NK-92 (cell line): ENCODE measurements around the gene POMT2.
"Not testable (repeated sequence)": the region's sequence is repeated elsewhere in the genome, so short reads cannot be mapped to it uniquely, and the experiment has no call there.

Experiments
- DNase-seq: peaks from one replicate; lab custom pipeline; 2025; ENCODE audit not compliant: unreplicated experiment; lab: John Stamatoyannopoulos, UW

The POMT2 gene

GRCh38 chr14:77324816-77325745, 4.4 kb upstream of the POMT2 start:
- no peak for DNase-seq

GRCh38 chr14:77324289-77324688, 3.6 kb upstream of the POMT2 start:
- no peak for DNase-seq

- no peak for DNase-seq
Measured at GRCh38 chr14:77323571-77323970, 2.9 kb upstream of the POMT2 start.

GRCh38 chr14:77322951-77323350, 2.3 kb upstream of the POMT2 start:
- no peak for DNase-seq

GRCh38 chr14:77322250-77322902, 1.7 kb upstream of the POMT2 start:
- DNase-seq: no peak

GRCh38 chr14:77319422-77319821, 1.3 kb downstream of the POMT2 start:
- DNase-seq: no peak

GRCh38 chr14:77318756-77319155, 1.9 kb downstream of the POMT2 start:
- DNase-seq: not testable (repeated sequence)

- DNase-seq: no peak
Measured at GRCh38 chr14:77318006-77318553, 2.6 kb downstream of the POMT2 start.

GRCh38 chr14:77316872-77317301, 3.8 kb downstream of the POMT2 start:
- no peak for DNase-seq

- DNase-seq: no peak
Measured at GRCh38 chr14:77316195-77316505, 4.5 kb downstream of the POMT2 start.

GRCh38 chr14:77314539-77315457, 5.9 kb downstream of the POMT2 start:
- no peak for DNase-seq

GRCh38 chr14:77314043-77314442, 6.6 kb downstream of the POMT2 start:
- DNase-seq: no peak

- no peak for DNase-seq
Measured at GRCh38 chr14:77313371-77313770, 7.3 kb downstream of the POMT2 start.

- DNase-seq: no peak
Measured at GRCh38 chr14:77311217-77311616, 9.5 kb downstream of the POMT2 start.

- no peak for DNase-seq
Measured at GRCh38 chr14:77310026-77310425, 10.7 kb downstream of the POMT2 start.

GRCh38 chr14:77309131-77309530, 11.6 kb downstream of the POMT2 start:
- no peak for DNase-seq

GRCh38 chr14:77306851-77307496, 13.7 kb downstream of the POMT2 start:
- no peak for DNase-seq

GRCh38 chr14:77306416-77306815, 14.3 kb downstream of the POMT2 start:
- no peak for DNase-seq

GRCh38 chr14:77305696-77306095, 15.0 kb downstream of the POMT2 start:
- no peak for DNase-seq

GRCh38 chr14:77303417-77304156, 17.1 kb downstream of the POMT2 start:
- no peak for DNase-seq
